Neural crest cell (in vitro differentiated cells): Measurements from ENCODE around the gene NUDT2. TPM values are rescaled to one million over a fixed set of nuclear protein-coding genes. Genes with fewer than 3 reads are reported as not detected.
A peak's percentile ranks its signal among the peaks of the same experiment; 100 is the strongest.

Experiments
- DNase-seq: peaks from one replicate; pipeline ENCODE4 v3.0.0; 2021; ENCODE audit warnings: low read depth, mixed read lengths, low spot score
- H3K27ac Mint-ChIP-seq: one replicate; pipeline ENCODE4 v1.8.0; 2021; ENCODE audit warnings: mild to moderate bottlenecking, mixed read lengths; ENCODE audit not compliant: unreplicated experiment
- H3K27me3 Mint-ChIP-seq: 2 replicates; pipeline ENCODE4 v1.8.0; 2021; ENCODE audit warnings: low read depth, mild to moderate bottlenecking, mixed read lengths
- H3K36me3 Mint-ChIP-seq: 2 replicates; pipeline ENCODE4 v1.8.0; 2021; ENCODE audit warnings: low read depth, mild to moderate bottlenecking, mixed read lengths
- H3K4me1 Mint-ChIP-seq: 2 replicates; pipeline ENCODE4 v1.8.0; 2021; ENCODE audit warnings: mixed read lengths
- H3K4me3 Mint-ChIP-seq: one replicate; pipeline ENCODE4 v1.8.0; 2021; ENCODE audit warnings: mild to moderate bottlenecking, mixed read lengths
- H3K9me3 Mint-ChIP-seq: 2 replicates; pipeline ENCODE4 v1.8.0; 2021; ENCODE audit warnings: mixed read lengths
- total RNA-seq: library from RNA; stranded (reverse); gene quantifications from 2 replicates; pipeline ENCODE4 v1.2.1, GENCODE V29; 2021
- TF ChIP-seq, protein P1 (sequence below): fragments of 200-600 bp; sonication (generic); conservative IDR thresholded peaks from 2 replicates; pipeline ENCODE4 v1.5.0; 2021; ENCODE audit warnings: antibody characterized with exemption, mild to moderate bottlenecking

The NUDT2 gene
- total RNA-seq, 1 donor from 2014 or later = 19.8 TPM

DNA sequence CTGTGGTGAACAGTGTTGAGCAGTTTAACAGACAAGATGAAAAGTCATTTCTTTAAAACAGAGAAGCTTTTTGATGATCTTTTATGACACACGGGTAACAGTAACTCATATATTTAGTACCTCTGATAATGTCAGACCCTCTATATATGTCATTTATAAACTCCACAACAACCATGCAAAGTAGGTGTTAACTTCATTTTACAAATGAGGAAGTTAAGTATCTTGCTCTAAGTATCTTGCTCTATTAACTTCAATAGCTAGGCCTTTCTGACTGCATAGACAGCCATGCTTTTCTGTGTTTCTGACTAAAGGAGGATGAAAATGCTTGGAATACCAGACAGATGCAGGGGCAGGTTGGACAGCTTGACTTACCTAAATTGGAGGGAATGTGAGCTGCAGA lies 1.8 kb downstream of the NUDT2 start:
- H3K27ac Mint-ChIP-seq = no peak overlapping the region
- TF ChIP-seq, protein P1, sequence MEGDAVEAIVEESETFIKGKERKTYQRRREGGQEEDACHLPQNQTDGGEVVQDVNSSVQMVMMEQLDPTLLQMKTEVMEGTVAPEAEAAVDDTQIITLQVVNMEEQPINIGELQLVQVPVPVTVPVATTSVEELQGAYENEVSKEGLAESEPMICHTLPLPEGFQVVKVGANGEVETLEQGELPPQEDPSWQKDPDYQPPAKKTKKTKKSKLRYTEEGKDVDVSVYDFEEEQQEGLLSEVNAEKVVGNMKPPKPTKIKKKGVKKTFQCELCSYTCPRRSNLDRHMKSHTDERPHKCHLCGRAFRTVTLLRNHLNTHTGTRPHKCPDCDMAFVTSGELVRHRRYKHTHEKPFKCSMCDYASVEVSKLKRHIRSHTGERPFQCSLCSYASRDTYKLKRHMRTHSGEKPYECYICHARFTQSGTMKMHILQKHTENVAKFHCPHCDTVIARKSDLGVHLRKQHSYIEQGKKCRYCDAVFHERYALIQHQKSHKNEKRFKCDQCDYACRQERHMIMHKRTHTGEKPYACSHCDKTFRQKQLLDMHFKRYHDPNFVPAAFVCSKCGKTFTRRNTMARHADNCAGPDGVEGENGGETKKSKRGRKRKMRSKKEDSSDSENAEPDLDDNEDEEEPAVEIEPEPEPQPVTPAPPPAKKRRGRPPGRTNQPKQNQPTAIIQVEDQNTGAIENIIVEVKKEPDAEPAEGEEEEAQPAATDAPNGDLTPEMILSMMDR = no peak
- peaks cover 64% of the 10 kb centered on the region for H3K4me1 Mint-ChIP-seq
- H3K27me3 Mint-ChIP-seq = no peaks in the 10 kb centered on the region
- H3K9me3 Mint-ChIP-seq = no peaks in the 10 kb centered on the region
- no peaks in the 10 kb centered on the region for H3K36me3 Mint-ChIP-seq
- peak overlapping the region; percentile 14 for H3K4me3 Mint-ChIP-seq
- DNase-seq = no peak

DNA sequence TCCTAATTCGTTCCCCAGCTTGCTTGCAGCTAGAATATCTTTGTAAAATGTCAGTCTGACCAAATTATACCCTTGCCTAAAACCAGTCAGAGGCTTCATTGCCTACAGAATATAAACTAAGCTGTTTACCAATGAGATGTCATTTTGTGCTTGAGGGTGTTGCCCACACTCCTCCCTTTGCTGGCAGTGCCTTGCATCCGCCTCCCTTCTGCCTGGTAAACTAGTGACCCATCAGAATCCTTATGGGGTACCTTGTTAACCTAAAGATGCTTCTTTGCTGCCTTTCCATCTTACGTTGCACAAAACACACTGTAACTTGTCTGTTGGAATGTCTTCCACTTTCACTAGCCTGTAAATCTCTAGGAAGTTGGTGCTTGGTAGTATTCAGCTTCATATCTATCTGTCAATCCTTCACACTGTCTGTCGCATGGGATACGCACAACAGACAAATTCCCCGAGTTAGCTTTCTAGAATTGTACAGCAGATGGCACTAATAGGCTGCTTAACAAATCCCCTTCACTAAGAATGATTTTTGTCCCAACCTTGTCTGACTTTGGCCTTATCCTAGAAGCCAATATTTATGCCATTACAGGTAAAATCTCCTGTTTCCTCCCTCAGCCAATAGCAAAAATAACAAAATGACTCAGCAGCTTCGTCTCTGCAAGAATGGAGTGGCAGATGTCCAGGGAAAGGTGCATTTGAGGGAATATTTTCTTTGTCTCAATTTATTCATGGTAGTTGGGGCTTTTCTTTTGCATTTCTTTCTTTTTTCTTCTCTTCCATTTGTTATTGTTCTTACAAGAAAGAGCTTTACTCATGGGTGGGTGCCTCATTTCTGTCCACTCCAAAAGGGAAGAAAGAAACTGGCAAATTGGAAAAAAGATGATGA lies 3.0 kb downstream of the NUDT2 start:
- TF ChIP-seq, protein P1 = peak; percentile 72

DNA sequence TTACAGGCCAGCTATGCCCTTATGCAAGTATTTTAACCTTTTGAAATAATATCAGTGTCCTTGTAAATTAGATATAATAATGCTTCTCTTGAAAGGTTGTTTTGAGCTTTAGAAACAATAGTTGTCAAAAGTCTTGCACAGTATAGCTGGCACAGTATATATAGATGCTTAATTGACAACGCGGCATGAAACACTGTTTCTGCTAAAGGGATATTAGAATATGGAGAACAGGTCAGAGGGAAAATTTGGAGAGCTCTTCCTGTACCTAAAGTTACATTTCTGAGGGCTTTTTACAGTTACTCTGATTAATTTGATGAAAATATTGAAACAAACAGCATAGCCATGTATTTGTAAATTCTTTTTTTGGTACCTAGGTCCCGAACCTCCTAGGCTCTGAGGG lies 4.5 kb downstream of the NUDT2 start:
- Mint-ChIP-seq H3K4me3 (peak overlapping the region; percentile 65), H3K36me3 (peaks cover 4% of the 10 kb centered on the region), H3K9me3 (no peaks in the 10 kb centered on the region), H3K4me1 (peaks cover 55% of the 10 kb centered on the region), H3K27me3 (no peaks in the 10 kb centered on the region), H3K27ac (no peak overlapping the region)
- no peak for DNase-seq
- TF ChIP-seq, protein P1 = no peak

More for the DNA sequence above, 3.0 kb downstream of the NUDT2 start:
- Mint-ChIP-seq H3K4me3 (peak overlapping the region; percentile 82), H3K27ac (no peak overlapping the region), H3K9me3 (no peaks in the 10 kb centered on the region), H3K4me1 (peaks cover 60% of the 10 kb centered on the region), H3K27me3 (no peaks in the 10 kb centered on the region), H3K36me3 (peaks cover 1% of the 10 kb centered on the region)
- DNase-seq = no peak

DNA sequence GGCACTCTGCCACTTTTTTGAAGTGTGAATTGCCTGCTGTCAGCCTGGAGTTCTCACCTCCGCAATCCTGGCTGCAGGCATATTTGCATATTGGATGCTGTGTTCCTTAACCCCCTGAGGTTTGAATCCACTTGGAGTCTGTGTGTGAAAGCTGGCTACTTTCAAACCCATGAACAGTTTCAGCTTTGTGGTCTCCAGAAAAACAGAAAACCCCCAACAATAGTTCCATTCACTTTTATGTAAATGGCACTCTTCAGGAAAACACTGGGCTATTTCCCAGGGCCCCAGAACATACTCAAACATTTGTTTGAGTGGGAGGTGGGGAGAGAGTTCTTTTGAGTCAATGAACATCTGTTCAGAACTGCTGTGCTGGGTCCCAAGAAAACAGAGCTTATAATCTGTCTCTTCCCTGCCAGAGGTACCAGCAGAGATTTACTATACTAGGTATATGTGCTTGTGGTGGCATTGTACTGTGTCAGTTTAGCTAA lies 5.0 kb downstream of the NUDT2 start:
- H3K4me3 Mint-ChIP-seq = peak overlapping the region; percentile 65
- TF ChIP-seq, protein P1 = no peak
- peak; percentile 14 for DNase-seq

DNA sequence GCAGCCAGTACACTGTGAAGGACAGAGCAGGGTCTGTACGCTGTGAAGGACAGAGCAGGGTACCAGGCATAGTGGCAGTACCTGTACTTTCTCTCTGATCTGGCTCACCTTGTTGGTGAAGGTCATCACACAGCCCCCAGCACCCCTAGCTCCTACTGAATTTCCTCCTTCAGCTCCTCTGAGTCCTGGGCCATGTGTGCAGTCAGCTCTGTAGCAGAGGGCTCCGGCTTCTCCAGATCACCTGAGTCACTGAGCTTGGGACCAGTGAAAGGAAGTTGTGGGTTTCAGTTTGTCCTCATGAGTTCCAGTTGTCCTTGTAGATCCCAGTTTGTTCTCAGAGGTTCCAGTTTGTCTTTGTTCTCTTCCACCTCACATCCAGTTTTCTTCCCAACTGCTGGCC lies 5.5 kb downstream of the NUDT2 start:
- TF ChIP-seq, protein P1 = no peak
- peaks cover 47% of the 10 kb centered on the region for H3K4me1 Mint-ChIP-seq

More for the DNA sequence above, 5.0 kb downstream of the NUDT2 start:
- peak overlapping the region; percentile 70 for H3K27ac Mint-ChIP-seq
- no peaks in the 10 kb centered on the region for H3K9me3 Mint-ChIP-seq
- H3K36me3 Mint-ChIP-seq = peaks cover 4% of the 10 kb centered on the region
- no peaks in the 10 kb centered on the region for H3K27me3 Mint-ChIP-seq
- peaks cover 53% of the 10 kb centered on the region for H3K4me1 Mint-ChIP-seq

More for the DNA sequence above, 5.5 kb downstream of the NUDT2 start:
- Mint-ChIP-seq H3K9me3 (no peaks in the 10 kb centered on the region), H3K4me3 (peak overlapping the region; percentile 65), H3K27ac (peak overlapping the region; percentile 30), H3K36me3 (peaks cover 4% of the 10 kb centered on the region), H3K27me3 (no peaks in the 10 kb centered on the region)
- no peak for DNase-seq
